NB4 (cell line): ENCODE data around the gene SLC38A6.

Source experiments
- MAX ChIP-seq: IDR thresholded peaks from 2 replicates; pipeline ENCODE4 v1.6.1; 2011; ENCODE audit warnings: low read depth, low read length
- MYC ChIP-seq: IDR thresholded peaks from 2 replicates; pipeline ENCODE4 v1.6.1; 2011; ENCODE audit warnings: low read depth, low read length
- POLR2A ChIP-seq: IDR thresholded peaks from 2 replicates; pipeline ENCODE4 v1.6.1; 2011; ENCODE audit warnings: mild to moderate bottlenecking; ENCODE audit not compliant: insufficient read length; ENCODE audit errors: extremely low read depth
- TF ChIP-seq, protein P1 (sequence below): IDR thresholded peaks from one replicate; pipeline ENCODE4 v1.5.1; 2012; ENCODE audit warnings: low read depth, low read length

DNA sequence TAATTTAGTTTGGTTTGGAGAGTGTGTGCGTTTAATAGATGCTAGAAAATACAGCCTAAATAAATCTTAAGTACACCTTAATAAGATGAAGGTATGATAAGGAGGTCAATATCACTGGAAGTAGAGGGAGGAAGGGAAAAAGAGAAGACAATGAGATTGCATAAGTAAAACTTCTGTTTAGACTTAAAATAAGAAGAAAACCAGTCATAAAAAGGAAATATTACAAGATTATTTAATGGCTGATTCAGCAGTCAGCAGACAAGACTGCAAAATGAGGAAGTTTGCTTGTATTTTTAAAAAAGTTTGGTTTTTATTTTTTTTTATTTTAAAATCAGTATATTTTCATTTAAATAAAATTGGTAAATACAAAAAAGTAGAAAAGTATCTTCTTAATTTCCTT, 3.2 kb downstream of the SLC38A6 start:
- TF ChIP-seq, protein P1, sequence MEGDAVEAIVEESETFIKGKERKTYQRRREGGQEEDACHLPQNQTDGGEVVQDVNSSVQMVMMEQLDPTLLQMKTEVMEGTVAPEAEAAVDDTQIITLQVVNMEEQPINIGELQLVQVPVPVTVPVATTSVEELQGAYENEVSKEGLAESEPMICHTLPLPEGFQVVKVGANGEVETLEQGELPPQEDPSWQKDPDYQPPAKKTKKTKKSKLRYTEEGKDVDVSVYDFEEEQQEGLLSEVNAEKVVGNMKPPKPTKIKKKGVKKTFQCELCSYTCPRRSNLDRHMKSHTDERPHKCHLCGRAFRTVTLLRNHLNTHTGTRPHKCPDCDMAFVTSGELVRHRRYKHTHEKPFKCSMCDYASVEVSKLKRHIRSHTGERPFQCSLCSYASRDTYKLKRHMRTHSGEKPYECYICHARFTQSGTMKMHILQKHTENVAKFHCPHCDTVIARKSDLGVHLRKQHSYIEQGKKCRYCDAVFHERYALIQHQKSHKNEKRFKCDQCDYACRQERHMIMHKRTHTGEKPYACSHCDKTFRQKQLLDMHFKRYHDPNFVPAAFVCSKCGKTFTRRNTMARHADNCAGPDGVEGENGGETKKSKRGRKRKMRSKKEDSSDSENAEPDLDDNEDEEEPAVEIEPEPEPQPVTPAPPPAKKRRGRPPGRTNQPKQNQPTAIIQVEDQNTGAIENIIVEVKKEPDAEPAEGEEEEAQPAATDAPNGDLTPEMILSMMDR, result no peak
- no peak for TF ChIP-seq MAX
- no peak for TF ChIP-seq POLR2A
- no peak for TF ChIP-seq MYC
